Cerebellar cortex (tissue), 1 donor: ENCODE measurements around the gene ADAM30.

Source experiments
- DNase-seq: peaks from one replicate; pipeline ENCODE4 v3.0.0-alpha.2; 2015; ENCODE audit warnings: low spot score

The ADAM30 gene

DNA sequence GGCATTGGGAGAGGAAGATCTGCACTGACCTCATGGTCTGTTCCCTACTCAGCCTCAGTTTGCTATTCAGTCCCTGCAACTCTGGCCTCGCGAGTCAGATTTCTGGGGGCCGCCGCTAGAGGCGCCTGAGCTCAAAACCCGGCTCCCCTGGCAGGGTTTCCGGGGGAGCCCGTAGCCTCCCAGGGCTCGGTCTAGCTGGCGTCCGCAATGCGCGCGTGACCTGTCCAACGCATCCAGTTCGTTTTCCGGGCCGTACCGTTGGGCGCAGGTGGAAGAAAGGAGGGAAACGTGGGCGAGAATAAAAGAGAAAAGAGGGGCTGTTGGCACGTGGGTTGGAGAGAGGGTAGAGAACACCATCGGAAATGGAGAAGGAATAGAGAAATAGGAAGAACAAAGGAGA, at the start of gene ADAM30:
TSS of gene ADAM30 (minus strand) at position 213 of the 400 bp plus-strand sequence. CDS start at position 34, 179 bp downstream.
- no peak for DNase-seq

DNA sequence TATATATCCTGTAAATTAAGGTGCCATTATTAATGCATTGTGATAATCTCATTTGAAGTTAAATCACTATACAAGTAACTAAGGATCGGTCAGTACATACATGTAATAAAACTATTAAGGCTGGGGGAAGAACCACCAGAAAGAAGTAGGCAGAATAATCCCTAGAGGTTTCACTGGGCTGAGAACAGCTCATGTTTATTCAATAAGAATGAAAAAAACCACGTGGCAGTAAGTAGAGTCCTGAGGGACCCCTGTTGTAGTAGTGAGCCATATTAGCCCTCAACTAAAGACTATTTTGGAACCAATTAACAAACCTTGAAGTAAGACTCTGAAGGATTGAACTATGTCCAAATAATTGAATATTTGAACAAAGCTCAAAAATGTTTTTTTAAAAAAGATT, 46.9 kb upstream of the ADAM30 start:
- DNase-seq: no peak

DNA sequence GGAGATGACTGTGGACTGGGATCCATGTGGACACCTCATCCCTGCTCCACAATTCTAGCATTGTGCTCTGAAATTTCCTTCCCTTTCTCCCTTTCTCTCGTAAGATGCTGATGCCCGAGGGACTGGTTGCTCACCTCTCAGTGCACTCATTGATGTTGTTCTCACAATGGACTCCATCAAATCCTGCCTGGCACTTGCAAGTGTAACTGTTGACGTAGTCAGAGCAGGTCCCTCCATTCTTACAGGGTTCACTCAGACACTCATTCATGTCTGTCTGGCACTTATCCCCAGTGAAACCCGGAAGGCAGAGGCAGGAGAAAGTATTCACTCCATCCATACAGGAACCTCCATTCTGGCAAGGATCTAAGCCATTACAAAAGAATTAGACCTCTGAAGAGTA, 45.1 kb upstream of the ADAM30 start:
- no peak for DNase-seq

DNA sequence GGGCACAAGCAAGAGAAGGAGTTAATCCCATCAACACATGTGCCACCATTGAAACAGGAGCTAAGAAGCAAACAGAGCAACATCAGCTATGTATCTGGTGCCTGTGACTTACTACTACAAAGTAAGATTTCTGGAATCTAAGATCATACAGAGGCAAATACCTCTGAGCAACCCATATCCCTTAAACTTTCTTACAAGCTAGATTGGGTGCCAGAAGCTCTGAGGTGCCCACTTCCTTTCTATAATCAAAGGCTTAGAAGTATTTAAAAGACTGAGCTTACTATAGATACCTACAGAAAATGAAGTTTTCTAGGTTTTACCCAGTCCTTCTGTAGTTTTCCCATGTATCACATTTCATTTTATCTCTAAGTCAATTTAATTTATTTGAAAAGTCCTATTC, 44.4 kb upstream of the ADAM30 start:
- DNase-seq: no peak

DNA sequence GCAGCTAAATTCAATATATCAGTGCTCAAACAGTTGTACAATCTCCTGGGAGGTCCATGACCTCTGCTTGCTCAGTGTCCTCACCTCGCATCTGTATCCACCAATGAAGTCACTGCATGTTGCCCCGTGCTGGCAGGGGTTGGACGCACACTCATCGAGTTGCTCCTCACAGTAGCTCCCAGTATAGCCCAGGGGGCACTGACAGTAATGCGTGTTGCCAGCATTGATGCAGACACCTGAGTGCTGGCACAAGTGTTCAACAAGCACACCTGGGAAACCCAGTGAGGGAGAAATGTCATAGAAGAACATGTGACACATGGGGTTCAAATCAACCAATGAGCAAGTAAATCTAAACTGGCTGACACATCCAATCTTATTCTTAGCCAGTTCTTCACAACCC, 40.9 kb upstream of the ADAM30 start:
- no peak for DNase-seq

DNA sequence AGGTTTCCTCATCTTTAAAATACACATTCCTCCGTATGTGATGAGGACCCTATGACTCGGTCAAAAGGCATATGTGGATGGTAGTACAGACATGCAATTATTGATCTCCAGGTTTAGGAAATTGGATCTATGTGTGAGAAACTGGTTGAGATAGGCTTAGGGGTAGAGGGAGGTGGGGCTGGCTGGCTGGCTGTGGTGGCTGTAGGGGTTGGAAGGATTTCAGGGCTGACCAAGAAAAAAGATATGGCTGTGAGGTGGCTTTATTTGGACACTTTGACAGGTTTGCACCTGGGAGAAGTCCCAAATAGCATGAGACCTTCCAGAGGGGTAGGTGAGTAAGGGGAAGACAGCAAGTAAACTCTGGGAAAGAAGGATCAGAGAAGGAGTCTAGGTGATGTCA, 39.6 kb upstream of the ADAM30 start:
- DNase-seq: no peak

DNA sequence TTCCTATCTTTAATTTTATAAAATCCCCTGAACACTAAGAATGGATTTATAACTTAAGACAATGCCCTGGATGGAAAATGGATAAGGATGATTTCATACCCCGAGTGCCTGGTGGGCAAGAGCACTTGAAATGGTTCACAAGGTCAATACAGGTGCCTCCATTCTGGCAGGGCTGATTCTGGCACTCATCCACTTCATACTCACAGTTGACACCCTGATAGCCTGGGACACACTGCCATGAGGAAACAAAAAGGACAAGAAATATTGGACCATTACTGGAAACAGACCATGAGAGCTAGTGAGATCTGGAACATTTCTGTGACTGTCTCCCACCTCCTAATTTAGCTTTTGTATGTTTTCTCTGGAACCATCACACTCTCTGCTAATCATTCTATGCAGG, 39.1 kb upstream of the ADAM30 start:
- no peak for DNase-seq

DNA sequence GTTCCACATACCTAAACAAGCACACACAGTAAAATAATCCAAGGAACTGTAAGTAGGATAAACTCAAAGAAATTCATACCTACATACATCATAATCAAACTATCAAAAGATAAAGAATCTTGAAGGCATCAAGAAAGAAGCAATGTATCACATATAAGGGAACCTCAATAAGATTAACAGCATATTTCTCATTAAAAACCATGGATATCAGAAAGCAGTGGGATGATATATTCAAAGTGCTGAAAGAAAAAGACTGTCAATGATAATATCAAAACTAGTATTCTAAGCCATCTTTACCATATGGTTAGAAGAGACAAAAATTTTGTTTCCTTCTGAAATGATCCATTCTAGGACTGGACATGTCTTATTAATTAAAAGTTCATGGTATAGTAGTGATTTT, 37.1 kb upstream of the ADAM30 start:
- DNase-seq: no peak

DNA sequence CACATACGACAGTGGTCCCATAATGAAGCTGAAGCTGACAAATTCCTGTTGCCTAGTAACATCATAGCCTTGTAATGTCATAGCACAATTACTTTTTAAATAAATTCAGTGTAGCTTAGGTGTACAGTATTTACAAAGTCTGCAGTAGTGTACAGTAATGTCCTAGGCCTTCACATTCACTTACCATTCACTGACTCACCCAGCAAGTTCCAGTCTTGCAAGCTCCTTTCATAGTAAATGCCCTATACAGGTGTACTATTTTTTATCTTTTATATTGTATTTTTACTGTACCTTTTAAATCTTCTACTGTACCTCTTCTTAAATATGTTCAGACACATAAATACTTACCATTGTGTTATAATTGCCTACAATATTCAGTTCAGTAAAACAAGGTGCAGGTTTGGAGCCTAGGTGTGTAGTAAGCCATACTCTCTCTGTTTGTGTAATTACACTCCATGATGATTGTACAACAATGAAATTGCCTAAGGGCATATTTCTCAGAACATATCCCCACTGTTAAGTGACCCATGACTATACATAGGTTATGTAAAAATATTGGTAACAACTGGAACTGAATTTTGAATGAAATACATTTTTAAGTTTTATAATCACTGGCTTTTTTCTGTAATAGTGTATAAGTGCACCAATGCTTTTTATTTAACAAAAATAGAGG, 33.5 kb upstream of the ADAM30 start:
- no peak for DNase-seq

DNA sequence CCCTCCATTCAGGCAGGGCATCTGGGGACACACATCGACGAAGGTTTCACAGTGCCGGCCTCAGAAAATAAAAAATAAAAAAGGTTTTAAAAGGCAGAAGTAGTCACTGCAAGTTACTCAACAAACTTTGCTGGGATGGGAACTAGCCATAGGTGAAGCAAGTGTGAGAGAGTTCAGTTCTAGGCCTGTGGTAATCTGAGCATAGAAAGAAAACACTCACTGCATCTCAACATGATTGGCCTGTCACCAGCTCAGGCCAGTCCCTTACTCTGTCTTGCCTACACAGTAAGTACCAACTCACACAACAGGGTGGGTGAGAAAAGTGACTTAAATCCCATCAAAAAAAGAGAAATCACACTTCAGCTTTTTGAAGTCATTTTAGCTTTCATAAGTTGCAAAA, 30.2 kb upstream of the ADAM30 start:
- DNase-seq: no peak

DNA sequence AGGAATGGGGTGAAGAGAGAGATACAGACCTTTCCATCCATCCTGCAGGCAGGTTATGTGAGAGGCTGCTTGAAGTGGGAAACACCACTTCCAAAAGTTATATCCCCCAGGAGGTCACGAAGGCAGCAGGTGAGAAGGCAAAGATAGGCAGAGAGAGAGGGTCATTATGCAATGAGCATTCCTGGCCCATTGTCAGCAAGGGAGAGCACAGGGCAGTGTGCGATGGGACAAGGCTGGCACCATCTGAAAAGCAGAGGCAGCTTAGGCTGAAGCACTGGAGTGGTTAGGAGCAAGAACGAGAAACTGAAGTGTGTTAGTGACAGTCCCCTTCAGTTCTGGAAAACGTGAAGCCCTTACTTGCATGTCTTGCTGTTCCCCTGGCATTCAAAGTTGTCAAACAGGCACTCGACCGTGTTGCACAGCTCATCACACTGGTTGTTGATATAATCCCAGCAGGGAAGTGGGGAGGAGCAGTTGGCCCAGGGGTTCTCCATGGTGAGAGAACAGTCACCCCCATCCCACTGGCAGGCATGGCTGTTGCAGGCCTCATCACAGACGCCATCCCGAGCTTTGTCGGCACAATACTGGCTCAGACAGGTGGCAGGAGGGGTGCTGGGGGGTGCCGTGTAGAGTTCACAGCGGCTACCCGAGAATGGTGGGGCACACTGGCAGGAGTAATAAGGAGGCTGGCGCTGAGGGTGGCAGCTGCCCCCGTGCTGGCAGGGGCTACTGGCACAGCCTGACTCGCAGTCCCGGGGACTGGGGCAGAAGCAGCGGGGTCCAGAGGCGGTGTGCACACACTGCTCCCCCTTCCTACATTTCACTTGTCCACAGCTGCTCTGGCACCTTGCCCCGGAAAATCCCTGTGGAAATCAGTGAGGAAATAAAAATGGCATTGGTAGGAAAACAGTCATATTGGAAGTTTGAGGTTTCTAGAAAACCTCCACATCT, 28.9 kb upstream of the ADAM30 start:
- DNase-seq: no peak

DNA sequence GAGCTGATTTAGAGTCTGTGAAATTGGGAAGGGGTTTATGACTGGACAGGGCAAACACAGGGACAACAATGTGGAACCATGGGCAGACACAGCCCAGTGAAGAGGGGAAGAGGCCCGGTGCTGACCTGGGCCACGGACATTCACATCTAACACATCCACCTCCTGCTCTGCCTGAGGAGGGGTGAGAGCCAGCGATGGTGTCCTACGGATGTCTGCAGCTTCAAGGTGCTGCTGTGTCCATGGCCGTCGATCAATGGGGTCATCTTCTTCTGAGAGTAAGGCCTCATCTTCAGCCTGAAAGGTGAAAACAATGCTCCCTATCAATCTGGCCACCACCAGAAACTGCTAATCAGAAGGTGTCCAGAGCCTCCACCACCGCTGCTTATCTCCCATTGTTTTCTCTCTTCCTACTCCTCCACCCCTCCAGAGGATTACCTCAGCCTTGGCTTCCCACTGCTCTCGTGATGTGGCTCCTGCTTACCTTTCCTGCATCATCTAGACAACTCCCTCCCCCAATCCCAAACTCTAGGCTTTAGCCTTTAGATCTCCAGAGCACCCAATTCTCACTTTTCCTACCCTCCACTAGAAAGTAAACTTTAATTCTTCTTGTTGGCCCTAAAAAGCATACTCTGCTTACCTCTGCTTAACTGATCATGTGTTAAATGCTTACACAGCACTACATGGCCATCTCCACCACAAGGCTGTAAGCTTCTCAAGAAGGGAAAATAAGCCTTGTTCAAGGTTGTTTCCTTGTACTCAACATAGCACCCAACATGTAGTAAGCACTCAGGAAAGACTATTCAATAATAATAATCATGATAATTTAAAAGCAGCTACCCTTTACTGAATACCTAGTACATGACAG, 24.0 kb upstream of the ADAM30 start:
- no peak for DNase-seq

DNA sequence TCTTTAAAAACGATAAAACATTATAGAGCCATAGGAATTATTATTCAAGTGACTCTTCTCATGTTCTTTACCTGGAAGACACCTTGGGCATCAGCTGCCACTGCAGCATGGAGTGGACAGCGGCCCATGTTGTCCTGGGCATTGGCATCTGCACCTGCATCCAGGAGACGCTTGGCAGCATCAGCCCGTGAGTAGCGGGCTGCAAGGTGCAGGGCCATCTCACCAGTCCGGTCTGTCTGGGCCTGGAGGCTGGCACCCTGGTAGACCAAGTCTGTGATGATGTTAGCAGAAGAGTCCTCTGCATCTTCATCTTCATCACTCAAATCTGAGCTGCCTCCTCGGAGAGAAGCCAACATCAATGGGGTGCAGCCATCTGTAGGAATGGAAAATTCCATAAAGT, 22.9 kb upstream of the ADAM30 start:
- DNase-seq: no peak

DNA sequence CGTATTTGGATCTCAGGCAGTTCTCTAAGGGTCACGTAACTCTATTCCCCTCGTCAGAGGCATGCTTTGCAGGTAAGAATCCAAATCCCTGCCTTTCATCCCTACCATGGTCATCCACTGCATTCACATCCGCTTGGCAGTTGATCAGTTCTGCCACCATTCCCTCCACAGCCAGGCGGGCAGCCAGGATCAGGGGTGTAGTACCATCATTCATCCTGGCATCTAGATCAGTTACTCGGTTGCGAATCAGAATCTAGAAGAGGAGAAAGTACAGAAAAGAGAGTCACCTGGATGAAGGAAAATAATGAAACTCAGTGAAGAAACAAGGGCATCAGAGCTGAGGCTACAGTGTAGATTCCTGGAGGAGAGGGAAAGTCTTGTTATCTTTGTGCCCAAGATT, 22.0 kb upstream of the ADAM30 start:
- no peak for DNase-seq

DNA sequence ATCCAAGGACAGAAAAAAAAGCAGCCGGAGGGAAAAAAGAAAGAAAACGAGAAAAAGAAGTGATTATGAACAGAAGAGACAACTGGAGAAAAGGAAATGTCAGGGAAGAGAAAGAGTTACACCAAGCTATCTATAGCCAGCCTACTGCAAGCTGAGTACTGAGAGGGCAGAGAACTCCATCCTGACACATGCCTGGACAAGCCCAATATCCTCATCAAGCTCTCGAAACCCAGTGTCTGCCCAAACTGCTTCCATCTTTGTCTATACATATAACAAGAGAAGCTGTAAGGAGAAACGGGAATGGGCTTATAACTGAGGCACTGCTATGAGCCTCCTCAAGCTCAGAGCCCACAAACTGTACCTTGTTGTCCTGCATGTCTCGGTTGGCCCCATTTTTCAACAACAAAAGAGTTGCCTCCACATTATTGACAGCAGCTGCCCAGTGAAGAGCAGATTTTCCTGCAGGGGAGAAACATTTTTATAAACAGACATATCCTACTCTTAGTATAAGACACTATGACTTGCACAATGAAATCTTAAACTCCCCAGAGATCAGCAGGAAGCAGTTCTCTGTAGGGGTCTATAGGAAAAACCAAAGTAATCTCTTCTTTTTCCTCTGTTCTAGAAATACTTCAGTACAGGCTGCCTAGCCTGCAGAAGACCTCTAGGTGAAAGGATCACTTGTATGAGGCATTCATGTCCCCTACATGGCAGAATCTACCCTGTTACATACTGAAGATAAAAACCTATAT, 21.2 kb upstream of the ADAM30 start:
- no peak for DNase-seq

DNA sequence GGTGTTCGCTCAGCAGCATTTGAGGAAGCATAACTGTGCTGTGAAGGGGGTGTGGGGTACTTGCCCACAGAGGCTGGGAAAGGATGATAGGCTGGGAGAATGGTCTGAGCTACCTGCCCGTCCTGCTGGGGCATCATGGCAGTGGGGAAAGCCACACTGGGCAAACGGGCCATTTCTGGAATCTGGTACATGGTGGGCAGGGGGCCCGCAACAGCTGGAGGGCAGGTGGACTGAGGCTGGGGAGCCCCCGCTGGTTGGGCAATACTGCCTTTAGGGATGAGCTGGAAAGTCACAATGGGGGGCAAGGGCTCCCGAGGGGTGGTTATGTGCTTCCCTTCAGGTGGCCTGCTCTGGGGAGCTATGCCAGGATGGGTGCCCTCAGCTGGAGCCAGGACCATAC, 19.2 kb upstream of the ADAM30 start:
- DNase-seq: no peak

DNA sequence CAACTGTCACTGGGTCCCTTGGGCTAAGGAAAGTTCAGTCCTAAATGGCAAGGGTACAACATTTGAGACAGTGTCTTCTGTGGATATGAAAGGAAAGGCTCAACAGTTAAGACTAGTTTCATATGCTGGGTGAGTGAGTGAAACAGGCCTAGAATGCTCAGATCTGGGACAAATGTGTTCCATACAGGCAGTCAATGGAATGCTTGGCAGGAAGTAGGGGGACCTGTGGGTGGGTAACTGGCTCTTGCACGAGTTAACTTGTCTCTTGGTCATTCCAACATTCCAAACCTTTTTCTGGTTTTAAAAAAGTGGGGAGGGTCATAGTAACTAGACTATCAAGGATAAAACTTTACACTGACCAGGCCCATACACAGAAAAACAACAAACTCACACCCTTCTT, 17.8 kb upstream of the ADAM30 start:
- no peak for DNase-seq

DNA sequence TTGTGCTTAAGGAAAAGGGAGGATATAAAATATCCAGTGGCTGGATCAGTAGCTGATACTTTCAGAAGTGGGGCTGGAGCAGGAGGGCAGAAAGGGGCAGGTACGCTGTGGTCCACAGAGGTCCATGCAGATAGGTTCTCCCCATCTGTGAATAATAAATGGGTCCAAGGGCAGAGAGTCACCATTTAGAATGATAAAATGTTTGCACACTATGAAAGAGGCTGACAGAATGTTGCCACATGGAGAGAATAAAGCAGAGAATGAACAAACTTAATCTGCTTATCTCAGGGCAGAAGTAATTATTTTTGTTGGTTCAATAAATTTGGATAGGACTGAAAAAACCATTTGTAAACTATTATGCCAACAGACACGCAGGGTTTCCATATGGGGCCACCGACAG, 16.6 kb upstream of the ADAM30 start:
- DNase-seq: no peak

DNA sequence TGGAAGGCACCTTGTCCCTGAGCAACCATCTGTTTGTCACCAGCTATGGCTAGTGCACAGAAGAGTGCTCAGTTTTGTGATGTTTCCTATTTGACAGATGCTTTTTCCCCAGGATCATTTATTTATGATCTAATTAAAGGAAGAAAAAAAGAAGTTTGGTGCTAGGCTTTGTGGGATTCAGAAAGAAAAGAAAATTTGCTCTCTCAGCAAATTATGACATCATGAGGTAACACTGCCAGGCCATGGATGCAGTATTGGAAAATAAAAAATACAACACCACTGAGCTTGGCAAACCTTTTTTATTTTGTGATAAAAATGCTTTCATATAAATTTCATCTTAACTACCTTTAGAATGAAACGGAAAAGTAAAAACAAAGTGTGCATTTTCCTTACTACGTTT, 15.5 kb upstream of the ADAM30 start:
- no peak for DNase-seq

DNA sequence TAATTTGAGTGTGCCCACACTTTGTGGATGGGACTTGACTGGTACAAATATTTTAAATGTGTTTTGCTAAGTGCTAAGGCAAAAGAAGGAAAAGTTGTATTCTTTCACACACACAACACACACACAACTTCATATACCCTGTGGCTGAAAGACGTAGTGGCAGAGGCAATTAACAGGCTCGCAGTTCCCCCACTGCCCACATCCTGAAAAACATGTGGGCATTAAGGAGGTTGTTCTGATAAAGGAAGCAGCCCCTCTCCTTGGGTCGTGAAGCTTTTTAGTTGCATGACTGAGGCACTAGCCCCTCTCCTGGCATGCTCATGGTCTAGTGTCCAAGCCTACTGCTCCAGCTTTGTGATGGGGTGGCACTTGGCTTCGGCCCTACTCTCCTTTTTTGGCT, 14.3 kb upstream of the ADAM30 start:
- DNase-seq: no peak

DNA sequence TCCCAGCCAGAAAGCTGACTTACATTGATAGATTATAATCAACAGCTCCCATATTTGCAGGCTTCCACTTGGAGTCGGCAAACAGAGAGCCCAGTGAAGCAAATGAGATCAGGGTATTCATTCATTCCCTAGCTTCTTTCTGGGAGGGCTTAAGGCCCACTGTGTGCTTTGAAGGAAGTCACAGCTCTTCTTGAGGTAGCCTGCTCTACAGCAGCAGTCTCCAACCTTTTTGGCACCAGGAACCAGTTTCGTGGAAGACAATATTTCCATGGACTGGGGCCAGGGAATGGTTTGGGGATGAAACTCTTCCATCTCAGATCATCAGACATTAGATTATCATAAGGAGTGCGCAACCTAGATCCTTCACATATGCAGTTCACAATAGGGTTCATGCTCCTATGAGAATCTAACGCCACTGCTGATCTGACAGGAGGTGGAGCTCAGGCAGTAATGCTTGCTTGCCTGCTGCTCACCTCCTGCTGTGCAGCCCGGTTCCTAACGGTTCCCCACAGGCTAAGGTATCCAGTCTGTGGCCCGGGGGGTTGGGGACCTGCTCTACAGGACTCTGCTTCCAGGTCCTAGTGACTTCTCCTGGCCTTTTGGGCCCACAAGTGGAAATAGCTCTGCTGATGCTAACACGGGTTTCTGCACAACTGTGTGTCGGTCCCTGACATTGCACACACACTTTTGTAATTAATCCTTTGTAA, 13.7 kb upstream of the ADAM30 start:
- DNase-seq: no peak
